IPS DF 19.7 (cell line): ENCODE data around the gene TRIM7.
"Not testable (repeated sequence)": the region's sequence is repeated elsewhere in the genome, so short reads cannot be mapped to it uniquely, and the experiment has no call there.

Experiments
- DNase-seq: peaks from one replicate; pipeline ENCODE4 v3.0.0-alpha.2; 2013; ENCODE audit warnings: low read depth, low spot score

Gene TRIM7

GRCh38 chr5:181212934-181213333, 7.9 kb upstream of the TRIM7 start:
- DNase-seq = no peak

GRCh38 chr5:181212080-181212479, 7.1 kb upstream of the TRIM7 start:
- DNase-seq = no peak

- no peak for DNase-seq
Measured at GRCh38 chr5:181211208-181211607, 6.2 kb upstream of the TRIM7 start.

GRCh38 chr5:181210698-181211097, 5.7 kb upstream of the TRIM7 start:
- not testable (repeated sequence) for DNase-seq

- not testable (repeated sequence) for DNase-seq
Measured at GRCh38 chr5:181210148-181210547, 5.2 kb upstream of the TRIM7 start.

- DNase-seq = not testable (repeated sequence)
Measured at GRCh38 chr5:181209006-181209405, 4.0 kb upstream of the TRIM7 start.

- DNase-seq = no peak
Measured at GRCh38 chr5:181207960-181208253, 2.9 kb upstream of the TRIM7 start.

- no peak for DNase-seq
Measured at GRCh38 chr5:181207214-181207959, 2.4 kb upstream of the TRIM7 start.

GRCh38 chr5:181205761-181206649, 1.0 kb upstream of the TRIM7 start:
- DNase-seq = no peak

- no peak for DNase-seq
Measured at GRCh38 chr5:181204113-181204825, 727 bp downstream of the TRIM7 start.

GRCh38 chr5:181203777-181204112, 1.3 kb downstream of the TRIM7 start:
- DNase-seq = no peak

GRCh38 chr5:181203093-181203711, 1.8 kb downstream of the TRIM7 start:
- DNase-seq = no peak

GRCh38 chr5:181200816-181201215, 4.2 kb downstream of the TRIM7 start:
- DNase-seq = no peak

GRCh38 chr5:181199881-181200638, 4.9 kb downstream of the TRIM7 start:
- no peak for DNase-seq

- no peak for DNase-seq
Measured at GRCh38 chr5:181198905-181199519, 6.0 kb downstream of the TRIM7 start.

GRCh38 chr5:181198106-181198685, 6.8 kb downstream of the TRIM7 start:
- DNase-seq = no peak

GRCh38 chr5:181197326-181197951, 7.6 kb downstream of the TRIM7 start:
- no peak for DNase-seq

GRCh38 chr5:181195249-181195761, 9.7 kb downstream of the TRIM7 start:
- no peak for DNase-seq

GRCh38 chr5:181194489-181195248, 10.3 kb downstream of the TRIM7 start:
- DNase-seq = no peak
